GM19099 (cell line): ENCODE data around the gene ZNF438.

Experiments used
- POLR2A ChIP-seq: IDR thresholded peaks from 3 replicates; pipeline ENCODE4 v1.6.1; 2011; ENCODE audit warnings: low read depth; ENCODE audit not compliant: insufficient read length; ENCODE audit errors: extremely low read depth

ZNF438 gene, protein sequence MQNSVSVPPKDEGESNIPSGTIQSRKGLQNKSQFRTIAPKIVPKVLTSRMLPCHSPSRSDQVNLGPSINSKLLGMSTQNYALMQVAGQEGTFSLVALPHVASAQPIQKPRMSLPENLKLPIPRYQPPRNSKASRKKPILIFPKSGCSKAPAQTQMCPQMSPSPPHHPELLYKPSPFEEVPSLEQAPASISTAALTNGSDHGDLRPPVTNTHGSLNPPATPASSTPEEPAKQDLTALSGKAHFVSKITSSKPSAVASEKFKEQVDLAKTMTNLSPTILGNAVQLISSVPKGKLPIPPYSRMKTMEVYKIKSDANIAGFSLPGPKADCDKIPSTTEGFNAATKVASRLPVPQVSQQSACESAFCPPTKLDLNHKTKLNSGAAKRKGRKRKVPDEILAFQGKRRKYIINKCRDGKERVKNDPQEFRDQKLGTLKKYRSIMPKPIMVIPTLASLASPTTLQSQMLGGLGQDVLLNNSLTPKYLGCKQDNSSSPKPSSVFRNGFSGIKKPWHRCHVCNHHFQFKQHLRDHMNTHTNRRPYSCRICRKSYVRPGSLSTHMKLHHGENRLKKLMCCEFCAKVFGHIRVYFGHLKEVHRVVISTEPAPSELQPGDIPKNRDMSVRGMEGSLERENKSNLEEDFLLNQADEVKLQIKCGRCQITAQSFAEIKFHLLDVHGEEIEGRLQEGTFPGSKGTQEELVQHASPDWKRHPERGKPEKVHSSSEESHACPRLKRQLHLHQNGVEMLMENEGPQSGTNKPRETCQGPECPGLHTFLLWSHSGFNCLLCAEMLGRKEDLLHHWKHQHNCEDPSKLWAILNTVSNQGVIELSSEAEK

DNA sequence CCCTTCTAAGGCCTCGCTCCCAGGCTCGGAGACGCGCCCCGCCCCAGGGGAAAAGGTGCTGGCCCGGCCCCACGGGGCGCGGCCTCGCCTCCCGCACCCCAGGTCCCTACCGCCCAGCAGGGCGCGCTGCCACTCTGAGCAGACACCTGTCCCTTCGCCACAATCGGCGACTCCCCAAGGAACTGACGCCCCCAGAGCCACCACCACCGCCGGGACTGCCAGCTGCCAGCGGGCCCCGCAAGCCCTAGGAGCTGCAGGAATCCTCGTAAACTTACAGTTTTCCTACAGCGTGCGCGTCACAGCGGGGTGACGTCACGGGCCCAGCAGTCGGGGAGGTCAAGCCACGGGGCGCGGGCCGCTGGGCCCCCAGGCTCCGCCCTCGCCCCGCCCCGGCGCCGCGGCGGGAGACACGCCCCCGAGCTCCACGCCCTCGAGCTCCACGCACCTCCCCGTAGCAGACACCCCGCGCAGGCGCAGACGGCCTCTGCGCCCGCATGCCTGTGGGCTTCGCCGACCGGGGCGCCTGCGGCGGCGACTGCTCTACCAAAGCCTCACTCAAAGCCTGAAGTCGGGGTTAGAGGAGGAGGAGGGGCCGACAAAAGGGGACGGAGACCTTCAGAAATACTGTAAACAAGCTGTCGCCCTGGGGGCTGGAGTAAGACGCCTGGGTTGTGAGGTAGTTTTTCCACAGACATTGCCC lies at the start of gene ZNF438:
Gene ZNF438, minus strand, starts transcription at position 308 of the 700 bp plus-strand sequence. CDS start 154,831 bp downstream, outside the sequence.
- peak; percentile 60 for TF ChIP-seq POLR2A

DNA sequence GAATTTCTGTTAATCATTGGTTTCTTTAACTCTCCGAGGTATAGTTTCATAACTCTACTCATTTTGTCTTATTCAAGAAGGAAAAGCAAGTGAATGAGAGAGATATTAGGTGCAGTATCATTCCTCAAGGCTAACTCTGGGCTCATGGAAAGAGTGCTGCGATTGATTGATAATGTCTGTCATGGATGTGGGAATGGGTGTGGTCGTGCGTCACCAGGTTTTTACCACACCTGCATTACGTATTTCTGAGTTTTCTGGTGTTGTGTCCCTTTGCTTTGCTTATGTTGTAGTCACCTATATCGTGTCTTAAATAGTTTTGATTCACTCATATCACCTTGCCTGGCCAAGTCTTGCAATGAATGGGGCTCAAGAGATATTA lies 44.9 kb upstream of the ZNF438 start:
- TF ChIP-seq POLR2A: no peak

DNA sequence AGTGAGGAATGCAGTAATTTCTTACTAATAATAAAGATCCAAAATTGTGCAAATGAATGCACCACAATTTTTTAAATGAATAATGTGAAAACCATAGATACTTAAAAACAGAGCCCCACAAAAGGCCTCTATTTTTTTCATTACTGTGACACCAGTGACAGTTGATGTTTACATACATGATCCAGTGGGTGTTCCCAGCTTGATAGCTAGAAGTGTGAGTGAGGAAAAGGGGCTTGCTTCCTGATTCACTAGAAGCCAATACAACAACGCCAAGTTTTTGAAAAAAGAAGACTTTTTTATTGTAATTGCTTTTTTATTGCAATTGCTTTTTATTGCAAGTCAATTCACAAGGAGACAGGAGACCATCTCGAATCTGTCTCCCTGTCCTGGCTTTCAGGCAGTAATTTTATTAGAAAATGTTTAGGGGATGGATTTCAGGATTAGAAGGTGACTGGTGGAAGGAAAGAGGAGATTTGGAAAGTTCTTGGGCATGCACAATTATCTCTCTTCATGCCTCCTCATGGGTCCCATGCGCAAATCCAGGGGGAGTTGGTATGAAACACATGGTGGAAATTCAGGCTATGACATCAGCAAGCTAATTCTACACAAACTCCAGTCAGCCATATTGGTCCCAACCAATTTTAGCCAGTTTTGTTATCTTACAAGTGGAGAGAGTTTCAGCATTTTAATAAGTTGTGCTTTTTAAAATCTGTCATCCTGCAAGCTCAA lies 44.4 kb upstream of the ZNF438 start:
- no peak for TF ChIP-seq POLR2A

DNA sequence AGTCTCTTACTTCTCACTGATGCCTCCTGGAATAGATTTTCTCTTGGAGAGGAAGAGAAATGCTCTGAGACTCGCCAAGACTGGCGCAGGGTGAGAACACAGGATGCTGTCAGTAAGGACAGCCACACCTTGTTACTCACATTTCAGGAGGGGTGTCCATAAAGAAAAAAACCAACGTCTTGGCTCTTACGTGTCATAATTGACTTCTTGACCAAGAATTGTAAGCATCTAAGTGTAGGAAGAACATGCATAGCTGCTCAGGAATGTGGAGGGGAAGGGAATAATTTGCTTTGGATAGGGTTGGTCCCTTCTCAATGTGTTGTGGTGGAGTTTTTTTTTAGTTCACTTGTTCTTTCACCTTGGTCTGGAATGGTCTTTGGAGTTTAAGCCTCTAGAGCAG lies 43.8 kb upstream of the ZNF438 start:
- TF ChIP-seq POLR2A: no peak

DNA sequence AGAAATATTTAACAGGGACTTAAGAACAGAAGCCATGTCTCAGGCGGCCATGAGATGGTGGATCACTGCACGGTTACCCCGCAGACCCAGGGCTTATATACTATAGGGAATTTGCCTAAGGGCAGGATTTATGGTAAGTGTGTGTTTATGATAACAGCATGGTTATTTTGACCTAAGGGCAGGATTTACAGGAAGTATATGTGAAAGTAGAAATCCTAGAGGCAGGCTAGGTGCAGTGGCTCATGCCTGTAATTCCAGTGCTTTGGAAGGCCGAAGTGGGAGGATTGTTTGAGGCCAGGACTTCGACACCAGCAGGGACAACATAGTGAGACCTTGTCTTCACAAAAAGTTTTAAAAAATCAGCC lies 43.0 kb upstream of the ZNF438 start:
- no peak for TF ChIP-seq POLR2A

DNA sequence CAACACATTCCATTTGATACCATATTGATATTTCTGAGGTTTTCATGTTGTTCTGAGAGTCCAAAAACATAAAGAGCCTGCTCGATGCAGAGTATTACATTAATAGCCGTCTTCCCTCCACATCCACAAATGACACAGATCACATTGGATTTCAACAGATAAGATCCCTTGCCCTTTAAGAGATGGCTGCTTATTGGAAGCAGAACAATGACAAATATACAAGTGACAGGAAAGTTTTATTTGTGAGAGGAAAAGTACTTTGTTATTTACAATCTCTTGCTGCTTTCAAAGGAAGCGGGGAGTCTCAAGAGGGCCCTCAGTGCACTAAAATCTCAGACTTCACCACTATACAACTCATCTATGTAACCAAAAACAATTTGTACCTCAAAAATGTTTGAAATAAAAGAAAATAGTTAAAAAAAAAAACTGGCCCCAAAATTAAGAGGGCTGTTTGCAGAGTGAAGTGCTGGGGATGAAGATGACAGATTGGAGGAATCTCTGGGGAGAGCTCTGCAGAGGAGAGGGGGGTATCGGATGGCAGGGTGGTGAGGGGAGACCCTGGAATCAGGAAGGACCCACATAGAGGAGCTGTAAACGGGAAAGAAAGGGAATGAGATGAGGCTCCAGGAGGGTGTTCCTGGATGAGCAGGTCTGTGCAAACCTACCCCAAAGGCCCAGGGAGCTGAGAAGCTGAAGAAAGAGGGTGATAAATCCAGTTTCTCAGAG lies 42.5 kb upstream of the ZNF438 start:
- no peak for TF ChIP-seq POLR2A

DNA sequence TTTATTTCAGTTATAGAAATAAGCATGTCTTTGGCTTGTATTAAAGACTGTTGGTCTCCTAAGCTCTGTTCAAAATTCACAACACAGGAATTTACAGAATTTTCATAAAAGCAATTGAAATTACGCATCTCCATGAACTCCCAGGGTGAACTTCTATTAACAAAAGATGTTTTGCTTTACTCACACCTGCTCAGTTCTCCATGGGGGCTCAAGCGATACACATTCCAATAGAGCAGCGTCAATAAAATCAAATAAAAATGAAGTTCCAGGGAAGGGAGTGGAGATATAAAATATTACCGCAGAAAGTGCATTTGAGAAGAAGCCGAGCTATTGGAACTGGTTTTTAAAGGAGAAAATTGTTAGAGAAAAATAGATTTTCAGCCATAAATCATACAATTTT lies 41.5 kb upstream of the ZNF438 start:
- TF ChIP-seq POLR2A: no peak

DNA sequence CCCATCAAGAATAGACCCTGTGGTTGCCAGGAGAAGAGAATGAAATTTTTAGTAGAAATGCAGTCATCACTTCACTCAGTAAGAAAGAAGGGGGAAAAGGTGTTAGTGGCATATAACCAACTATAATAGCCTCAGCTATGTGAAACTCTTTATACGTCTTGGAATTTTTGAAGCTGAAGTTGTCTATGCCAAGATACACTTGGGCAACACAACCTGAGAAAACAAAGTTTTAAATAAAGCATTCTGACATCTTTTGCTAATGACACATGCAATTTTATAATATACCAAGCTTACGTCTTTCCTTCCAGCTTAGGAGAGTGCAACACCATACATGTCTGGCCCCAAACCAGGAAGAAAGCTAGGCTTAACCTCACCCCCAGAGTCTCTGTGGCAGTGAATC lies 40.8 kb upstream of the ZNF438 start:
- no peak for TF ChIP-seq POLR2A

DNA sequence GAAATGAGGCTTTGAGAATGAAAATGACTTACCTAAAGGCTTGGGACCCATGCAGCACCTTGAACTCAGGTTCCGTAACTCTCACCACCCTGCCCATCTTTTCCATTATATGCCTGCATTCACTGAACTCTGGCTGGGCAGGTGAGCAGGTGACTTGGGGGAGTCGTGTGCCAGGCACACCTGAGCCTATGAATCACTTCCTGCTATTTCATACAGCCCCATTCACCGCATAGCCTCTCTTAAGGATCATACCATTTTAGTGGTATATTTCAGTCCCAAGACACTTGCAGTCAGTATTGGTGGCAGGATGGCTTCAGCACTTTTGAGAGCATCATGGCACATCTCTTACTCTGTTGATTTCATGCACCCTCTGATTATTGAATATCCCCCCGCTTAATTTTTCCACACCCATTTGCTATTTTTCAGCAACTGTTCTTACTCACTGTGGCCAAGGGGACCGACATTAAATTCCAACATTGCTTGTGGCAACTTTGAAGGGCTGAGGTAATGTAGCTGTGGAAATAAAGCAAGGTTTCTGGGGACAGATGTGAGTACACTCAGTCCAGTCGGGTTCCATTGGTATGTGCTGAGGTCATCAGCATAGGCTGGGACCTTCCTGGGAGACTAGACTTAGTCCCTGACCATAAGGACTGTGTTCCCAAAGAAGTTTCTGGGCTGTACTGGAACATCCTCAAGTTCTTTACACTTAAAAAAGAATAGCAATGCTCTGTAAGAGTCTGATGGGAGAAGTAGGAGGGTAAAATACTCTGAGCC lies 39.8 kb upstream of the ZNF438 start:
- no peak for TF ChIP-seq POLR2A

DNA sequence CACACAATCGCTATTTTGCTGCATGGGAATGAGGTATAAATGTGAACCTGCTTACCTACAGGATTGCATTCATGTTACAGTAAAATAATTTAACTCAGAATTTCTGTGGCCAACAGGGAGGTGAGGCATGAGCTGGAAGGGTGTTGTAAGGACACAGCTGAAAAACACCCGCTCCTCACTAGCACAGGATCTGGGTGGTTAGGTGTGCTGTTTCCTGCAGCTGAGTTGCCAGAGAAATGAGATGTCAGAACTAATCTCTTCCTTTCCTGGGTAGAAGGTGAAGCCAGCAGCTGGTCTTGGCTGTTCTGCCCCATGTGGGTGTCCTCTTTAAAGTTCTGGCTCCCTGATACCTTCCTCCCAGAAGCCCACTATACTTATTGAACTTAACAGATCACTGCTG lies 39.0 kb upstream of the ZNF438 start:
- TF ChIP-seq POLR2A: no peak

DNA sequence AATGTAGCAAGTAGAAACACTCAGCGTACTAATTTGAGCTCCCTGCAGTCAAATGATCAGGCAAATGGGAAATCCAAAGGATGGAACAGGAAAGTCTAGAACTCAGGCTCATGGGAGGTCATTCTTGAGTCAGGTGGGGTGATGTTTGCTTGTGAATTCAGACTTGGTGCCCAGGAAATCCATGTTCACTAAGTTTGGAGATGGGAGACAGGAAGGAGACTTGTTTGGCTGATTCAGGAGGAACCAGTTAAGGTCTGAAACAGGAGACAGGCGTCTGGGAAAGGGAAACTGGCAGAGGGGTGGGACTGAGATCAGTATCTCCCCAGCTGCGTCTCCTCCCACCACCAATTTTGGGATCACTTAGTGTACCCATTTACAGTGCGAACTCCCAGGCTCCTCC lies 38.4 kb upstream of the ZNF438 start:
- no peak for TF ChIP-seq POLR2A

DNA sequence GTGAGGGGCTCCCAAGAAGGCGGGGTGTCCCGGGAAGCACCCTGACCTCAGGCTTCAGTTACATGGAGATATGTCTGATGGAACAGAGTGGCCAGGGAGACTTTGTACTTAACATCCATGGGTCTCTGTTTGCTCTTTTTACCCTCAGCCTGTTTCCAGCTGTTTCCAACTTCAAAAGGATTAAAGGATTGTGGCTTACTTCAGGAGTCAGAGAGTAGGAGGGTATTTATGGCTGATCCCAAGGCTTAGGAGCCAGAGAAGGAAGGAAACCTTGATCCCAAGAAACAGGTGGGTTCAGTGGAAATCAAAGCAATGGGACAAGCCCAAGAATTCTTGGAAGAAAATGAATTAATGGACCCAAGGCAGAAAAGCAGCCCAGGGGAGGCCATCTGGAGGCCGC lies 37.7 kb upstream of the ZNF438 start:
- TF ChIP-seq POLR2A: no peak

DNA sequence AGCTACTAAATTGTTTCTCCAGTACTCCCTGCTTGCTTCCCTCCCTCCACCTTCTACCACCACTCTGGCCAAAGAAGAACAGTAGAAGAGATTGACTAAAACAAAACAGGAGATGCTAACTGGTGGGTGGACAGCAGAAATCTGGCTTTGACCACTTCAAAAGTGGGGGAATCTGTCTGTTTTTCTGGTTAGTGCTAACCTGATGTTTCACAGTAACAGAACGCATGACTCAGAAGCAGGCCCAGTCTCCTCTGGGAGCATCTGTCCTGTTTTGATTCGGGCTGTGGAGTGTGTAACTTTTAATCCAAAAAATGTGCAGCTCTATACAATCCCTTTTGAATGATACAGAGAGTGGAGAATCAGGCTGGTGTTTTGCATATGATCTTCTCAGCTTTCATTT lies 32.7 kb upstream of the ZNF438 start:
- TF ChIP-seq POLR2A: no peak
